Measurements from ENCODE around the gene TMEM54.

TMEM54 gene

DNA sequence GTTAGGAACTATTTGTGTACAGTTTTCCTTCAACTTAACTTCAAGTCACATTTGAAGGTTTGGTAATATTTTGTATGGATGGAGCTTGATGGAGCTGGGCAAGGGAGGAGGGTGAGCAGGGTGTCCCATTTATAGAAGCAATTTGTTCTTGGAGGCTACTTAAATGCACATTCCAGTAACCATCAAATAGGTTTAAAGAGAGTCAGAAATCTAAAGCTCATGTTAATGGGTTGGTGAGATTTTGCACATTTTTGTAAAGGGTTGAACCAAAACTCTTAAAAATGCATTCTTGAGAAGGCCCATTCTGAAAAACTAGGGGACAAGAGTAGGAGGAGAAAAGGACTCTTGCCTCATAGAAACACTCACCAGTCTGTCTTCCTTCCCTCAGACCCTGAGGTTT, 40.6 kb downstream of the TMEM54 start:
- Histone ChIP-seq H3K9me2 (ENCODE audit: low read depth, low read length) (no peaks in the 10 kb centered on the region), H3K4me3 (ENCODE audit: low read depth, low read length, poor library complexity, severe bottlenecking) (no peak overlapping the region), H3K79me2 (ENCODE audit: insufficient read depth, low read length) (no peaks in the 10 kb centered on the region), H3K27me3 (ENCODE audit: insufficient read depth, low read length) (no peaks in the 10 kb centered on the region), H2AFZ (ENCODE audit: low read length) (no peak overlapping the region), H3K4me1 (ENCODE audit: insufficient read depth, low read length, severe bottlenecking) (no peaks in the 10 kb centered on the region), H3K9me3 (ENCODE audit: low read length) (no peaks in the 10 kb centered on the region), H3K9ac (ENCODE audit: low read length) (no peak overlapping the region), H3K27ac (ENCODE audit: low read depth, low read length, poor library complexity, severe bottlenecking) (no peak overlapping the region), H4K20me1 (ENCODE audit: insufficient read depth, low read length) (no peaks in the 10 kb centered on the region), H3K36me3 (ENCODE audit: insufficient read depth, low read length) (peaks cover 18% of the 10 kb centered on the region; the same call in 1 of the 2 replicates), H3K4me2 (ENCODE audit: low read length) (no peak overlapping the region), H3F3A (ENCODE audit: insufficient read depth, low read length) (no peaks in the 10 kb centered on the region)
- TF ChIP-seq, protein P1, sequence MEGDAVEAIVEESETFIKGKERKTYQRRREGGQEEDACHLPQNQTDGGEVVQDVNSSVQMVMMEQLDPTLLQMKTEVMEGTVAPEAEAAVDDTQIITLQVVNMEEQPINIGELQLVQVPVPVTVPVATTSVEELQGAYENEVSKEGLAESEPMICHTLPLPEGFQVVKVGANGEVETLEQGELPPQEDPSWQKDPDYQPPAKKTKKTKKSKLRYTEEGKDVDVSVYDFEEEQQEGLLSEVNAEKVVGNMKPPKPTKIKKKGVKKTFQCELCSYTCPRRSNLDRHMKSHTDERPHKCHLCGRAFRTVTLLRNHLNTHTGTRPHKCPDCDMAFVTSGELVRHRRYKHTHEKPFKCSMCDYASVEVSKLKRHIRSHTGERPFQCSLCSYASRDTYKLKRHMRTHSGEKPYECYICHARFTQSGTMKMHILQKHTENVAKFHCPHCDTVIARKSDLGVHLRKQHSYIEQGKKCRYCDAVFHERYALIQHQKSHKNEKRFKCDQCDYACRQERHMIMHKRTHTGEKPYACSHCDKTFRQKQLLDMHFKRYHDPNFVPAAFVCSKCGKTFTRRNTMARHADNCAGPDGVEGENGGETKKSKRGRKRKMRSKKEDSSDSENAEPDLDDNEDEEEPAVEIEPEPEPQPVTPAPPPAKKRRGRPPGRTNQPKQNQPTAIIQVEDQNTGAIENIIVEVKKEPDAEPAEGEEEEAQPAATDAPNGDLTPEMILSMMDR (IDR thresholded peaks at IDR 0.05; ENCODE audit: low read length) = no peak
- no peak for TF ChIP-seq EZH2 (IDR thresholded peaks at IDR 0.05; ENCODE audit: borderline replicate concordance, low read length)

DNA sequence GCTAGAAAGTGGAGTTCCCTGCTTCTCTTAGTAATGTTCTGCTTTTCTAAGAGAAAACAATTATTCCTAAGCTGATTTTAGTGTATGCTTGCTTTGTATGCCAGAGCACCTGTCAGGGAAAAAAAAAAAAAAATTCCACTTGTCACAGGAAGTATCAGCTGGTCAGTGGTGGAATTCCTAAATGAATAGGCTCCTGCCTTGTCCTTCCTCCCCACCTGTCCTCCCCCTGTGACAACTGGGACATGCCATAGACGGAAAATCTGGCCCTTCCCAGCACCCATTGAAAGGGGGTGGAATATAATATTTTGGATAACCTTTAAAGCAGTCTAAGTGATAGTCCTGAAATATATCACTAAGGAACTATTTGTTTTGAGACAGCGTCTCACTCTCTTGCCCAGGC, 41.3 kb downstream of the TMEM54 start:
- TF ChIP-seq, protein P1 (IDR thresholded peaks at IDR 0.05; ENCODE audit: low read length) = no peak
- no peak for TF ChIP-seq EZH2 (IDR thresholded peaks at IDR 0.05; ENCODE audit: borderline replicate concordance, low read length)
- Histone ChIP-seq H3K27me3 (ENCODE audit: insufficient read depth, low read length) (no peaks in the 10 kb centered on the region), H3K36me3 (ENCODE audit: insufficient read depth, low read length) (peaks cover 20% of the 10 kb centered on the region; the same call in 1 of the 2 replicates)

DNA sequence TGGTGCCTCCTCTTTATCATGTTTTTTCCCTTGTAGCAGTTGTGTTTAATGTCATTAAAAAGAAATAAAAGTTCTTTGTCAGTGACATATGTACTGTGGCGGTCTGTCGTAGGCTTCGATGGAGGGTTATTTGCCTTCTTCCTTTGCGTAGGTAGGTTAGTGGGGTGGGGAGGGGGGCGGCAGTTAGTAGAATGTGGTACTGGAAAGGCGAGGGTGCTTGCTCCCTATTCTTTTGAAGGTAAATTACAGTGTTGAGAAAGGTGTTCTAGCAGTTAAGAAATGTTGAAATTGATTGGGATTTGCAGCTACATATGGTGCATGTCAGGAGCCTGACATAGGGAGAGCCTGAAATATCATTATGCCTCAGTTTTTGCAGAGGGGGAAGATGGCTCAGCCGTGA, 42.4 kb downstream of the TMEM54 start:
- H3K27ac ChIP-seq (ENCODE audit: low read depth, low read length, poor library complexity, severe bottlenecking) = no peak overlapping the region
- H3K4me1 ChIP-seq (ENCODE audit: insufficient read depth, low read length, severe bottlenecking) = no peaks in the 10 kb centered on the region
- no peak overlapping the region for H2AFZ ChIP-seq (ENCODE audit: low read length)
- H3K36me3 ChIP-seq (ENCODE audit: insufficient read depth, low read length) = peaks cover 31% of the 10 kb centered on the region; the same call in 1 of the 2 replicates
- no peak for TF ChIP-seq EZH2 (IDR thresholded peaks at IDR 0.05; ENCODE audit: borderline replicate concordance, low read length)
- TF ChIP-seq, protein P1 (IDR thresholded peaks at IDR 0.05; ENCODE audit: low read length) = no peak
- no peak overlapping the region for H3K4me3 ChIP-seq (ENCODE audit: low read depth, low read length, poor library complexity, severe bottlenecking)
- no peaks in the 10 kb centered on the region for H3K9me2 ChIP-seq (ENCODE audit: low read depth, low read length)
- H3K9ac ChIP-seq (ENCODE audit: low read length) = no peak overlapping the region
- no peaks in the 10 kb centered on the region for H3K9me3 ChIP-seq (ENCODE audit: low read length)
- no peaks in the 10 kb centered on the region for H4K20me1 ChIP-seq (ENCODE audit: insufficient read depth, low read length)
- no peaks in the 10 kb centered on the region for H3K79me2 ChIP-seq (ENCODE audit: insufficient read depth, low read length)
- H3F3A ChIP-seq (ENCODE audit: insufficient read depth, low read length) = no peaks in the 10 kb centered on the region
- H3K4me2 ChIP-seq (ENCODE audit: low read length) = no peak overlapping the region
- H3K27me3 ChIP-seq (ENCODE audit: insufficient read depth, low read length) = no peaks in the 10 kb centered on the region

More for the DNA sequence above, 41.3 kb downstream of the TMEM54 start:
- H3K9me2 ChIP-seq (ENCODE audit: low read depth, low read length) = no peaks in the 10 kb centered on the region
- H3K4me3 ChIP-seq (ENCODE audit: low read depth, low read length, poor library complexity, severe bottlenecking) = no peak overlapping the region
- H3K27ac ChIP-seq (ENCODE audit: low read depth, low read length, poor library complexity, severe bottlenecking) = no peak overlapping the region
- no peaks in the 10 kb centered on the region for H3K9me3 ChIP-seq (ENCODE audit: low read length)
- no peaks in the 10 kb centered on the region for H3K79me2 ChIP-seq (ENCODE audit: insufficient read depth, low read length)
- no peaks in the 10 kb centered on the region for H3F3A ChIP-seq (ENCODE audit: insufficient read depth, low read length)
- no peaks in the 10 kb centered on the region for H4K20me1 ChIP-seq (ENCODE audit: insufficient read depth, low read length)
- no peak overlapping the region for H3K9ac ChIP-seq (ENCODE audit: low read length)
- no peak overlapping the region for H2AFZ ChIP-seq (ENCODE audit: low read length)
- H3K4me1 ChIP-seq (ENCODE audit: insufficient read depth, low read length, severe bottlenecking) = no peaks in the 10 kb centered on the region
- no peak overlapping the region for H3K4me2 ChIP-seq (ENCODE audit: low read length)

Data from OCI-LY1 (cell line).